ENCODE results near the gene IL4I1.
"Not testable (repeated sequence)": the region's sequence is repeated elsewhere in the genome, so short reads cannot be mapped to it uniquely, and the experiment has no call there.

The IL4I1 gene, protein sequence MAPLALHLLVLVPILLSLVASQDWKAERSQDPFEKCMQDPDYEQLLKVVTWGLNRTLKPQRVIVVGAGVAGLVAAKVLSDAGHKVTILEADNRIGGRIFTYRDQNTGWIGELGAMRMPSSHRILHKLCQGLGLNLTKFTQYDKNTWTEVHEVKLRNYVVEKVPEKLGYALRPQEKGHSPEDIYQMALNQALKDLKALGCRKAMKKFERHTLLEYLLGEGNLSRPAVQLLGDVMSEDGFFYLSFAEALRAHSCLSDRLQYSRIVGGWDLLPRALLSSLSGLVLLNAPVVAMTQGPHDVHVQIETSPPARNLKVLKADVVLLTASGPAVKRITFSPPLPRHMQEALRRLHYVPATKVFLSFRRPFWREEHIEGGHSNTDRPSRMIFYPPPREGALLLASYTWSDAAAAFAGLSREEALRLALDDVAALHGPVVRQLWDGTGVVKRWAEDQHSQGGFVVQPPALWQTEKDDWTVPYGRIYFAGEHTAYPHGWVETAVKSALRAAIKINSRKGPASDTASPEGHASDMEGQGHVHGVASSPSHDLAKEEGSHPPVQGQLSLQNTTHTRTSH

DNA sequence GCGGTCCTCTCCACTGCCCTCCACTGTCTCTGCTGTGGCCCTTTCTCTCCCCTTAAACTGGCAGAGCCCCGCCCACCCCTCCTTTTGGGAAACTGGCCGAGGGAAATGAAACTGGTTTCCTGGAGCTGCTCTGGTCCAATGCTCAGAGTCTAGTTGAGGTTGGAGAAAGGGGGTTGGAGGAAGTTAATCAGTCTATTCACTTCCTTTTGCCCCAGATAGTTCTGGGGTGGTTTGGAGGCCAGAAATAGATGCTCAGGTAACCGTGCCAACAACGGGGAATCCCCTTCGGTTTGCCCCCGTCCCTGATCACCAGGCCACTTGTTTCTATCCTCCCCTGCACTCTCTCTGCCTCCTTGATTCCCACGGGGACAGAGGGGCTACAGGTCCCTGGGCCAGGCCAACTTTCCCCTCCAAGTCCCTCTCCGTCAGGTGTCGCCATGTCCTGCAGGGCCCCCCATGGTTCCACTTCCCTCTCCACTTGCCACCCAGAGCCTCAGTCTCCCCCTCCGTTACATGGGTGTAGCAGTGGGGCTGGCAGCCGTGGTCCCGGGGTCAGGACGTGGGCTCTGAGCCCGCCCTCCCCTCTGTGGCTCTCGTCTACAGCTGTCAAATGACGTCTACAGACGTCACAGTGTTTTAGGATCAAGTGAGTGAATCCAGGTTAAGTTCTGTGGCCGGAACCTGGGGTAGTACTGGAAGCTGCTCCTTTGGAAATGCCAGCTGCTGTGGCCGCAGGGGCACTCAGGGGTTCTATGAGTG is at the start of gene IL4I1:
Gene IL4I1 (minus strand): TSS at position 25 of the 759 bp plus-strand sequence. CDS start 727 bp downstream, outside the sequence.
- peak; percentile 89 for DNase-seq

DNA sequence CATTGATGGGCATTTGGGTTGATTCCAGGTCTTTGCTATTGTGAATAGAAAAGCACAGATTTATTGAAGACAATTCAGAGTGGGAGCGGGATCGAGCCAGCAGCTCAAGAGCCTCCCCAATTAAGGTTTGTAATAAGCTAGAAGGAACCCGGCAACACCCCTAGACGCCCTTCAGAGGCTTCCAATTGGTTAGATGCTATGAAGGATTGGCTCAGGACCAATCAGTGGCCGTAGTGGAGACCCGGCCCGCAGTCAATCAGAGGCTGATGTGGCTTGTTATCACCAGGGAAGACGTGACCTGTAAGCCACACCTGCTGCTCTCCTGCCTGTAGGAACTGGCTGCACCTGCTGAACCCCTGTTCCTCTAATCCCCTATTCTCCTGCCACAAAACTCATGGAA is 49.7 kb upstream of the IL4I1 start:
- no peak for DNase-seq

DNA sequence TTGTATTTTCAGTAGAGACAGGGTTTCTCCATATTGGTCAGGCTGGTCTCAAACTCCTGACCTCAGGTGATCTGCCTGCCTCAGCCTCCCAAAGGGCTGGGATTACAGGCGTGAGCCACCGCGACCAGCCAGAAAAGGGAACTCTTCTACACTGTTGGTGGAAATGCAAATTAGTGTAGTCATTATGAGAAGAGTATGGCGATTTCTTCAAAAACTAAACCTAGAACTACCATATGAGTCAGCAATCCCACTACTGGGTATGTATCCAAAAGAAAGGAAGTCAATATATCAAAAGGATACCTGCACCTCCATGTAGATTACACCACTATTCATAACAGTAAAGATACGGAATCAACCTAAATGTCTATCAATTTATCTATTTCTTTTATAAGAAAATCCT is 47.9 kb upstream of the IL4I1 start:
- not testable (repeated sequence) for DNase-seq

DNA sequence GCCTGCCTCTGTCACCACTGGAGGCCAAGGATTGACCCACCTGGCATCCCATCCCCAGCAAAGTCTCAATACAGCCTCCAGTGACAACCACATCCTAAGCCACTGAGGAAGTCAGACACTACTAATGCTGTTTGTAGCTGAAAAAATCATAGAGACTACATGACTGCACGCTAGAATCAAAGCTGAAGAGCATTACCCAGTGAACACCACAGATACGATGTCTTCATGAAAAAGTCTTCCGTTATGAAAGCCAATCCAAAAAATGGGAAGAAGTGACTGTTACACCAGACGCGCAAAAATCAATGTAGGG is 43.8 kb upstream of the IL4I1 start:
- DNase-seq = no peak

DNA sequence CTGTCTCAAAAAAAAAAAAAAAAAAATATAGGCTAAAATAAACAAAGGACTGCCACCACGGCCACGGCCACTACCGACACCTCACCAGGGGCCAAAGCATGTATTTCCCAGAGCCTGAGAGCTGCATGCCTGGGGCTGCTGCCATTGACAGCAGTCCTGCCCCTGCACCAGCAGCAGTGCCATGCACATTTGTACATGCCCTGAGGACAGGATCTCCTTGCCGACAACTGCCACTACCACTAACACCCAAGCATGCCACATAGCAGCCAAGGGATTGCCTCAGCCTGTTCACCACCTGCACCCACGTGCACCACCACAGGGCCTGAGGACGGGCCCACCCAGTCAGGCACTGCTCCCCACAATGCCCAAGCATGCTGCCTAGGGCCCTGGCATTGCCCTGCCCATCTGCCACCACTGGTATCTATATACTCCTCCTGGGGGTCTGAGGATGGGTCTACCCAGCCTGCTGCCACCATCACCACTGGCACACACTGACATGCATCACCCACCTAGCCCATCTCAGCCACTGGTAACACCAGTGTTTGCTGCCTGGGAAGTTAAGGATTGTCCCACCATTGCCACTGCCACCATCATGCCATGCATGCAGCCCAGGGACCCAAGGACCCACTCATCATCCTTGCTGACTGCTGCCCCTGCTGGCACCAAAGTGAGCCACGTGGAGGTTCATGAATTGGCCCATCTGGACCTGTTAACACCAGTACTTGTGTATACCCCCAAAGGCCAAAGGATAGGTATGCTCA is 43.2 kb upstream of the IL4I1 start:
- no peak for DNase-seq

DNA sequence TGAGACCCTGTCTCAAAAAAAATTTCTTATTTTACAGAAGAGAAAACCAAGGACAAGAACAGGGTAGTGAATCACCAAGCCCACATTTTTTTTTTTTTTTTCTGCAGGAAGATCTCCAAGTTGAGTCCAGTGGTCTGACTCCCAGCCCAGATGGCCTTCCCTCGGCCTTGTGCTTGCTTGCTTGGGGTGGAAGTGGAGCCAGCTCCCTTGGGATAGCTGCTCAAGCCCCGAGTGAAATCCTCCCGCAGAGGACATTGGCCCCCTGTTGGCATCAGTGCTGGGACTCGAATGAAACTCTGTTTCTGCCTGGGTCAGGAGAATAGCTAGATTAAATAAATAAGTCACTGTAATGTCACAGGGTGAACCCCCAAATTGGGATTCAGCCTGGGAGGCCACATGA is 42.0 kb upstream of the IL4I1 start:
- no peak for DNase-seq

DNA sequence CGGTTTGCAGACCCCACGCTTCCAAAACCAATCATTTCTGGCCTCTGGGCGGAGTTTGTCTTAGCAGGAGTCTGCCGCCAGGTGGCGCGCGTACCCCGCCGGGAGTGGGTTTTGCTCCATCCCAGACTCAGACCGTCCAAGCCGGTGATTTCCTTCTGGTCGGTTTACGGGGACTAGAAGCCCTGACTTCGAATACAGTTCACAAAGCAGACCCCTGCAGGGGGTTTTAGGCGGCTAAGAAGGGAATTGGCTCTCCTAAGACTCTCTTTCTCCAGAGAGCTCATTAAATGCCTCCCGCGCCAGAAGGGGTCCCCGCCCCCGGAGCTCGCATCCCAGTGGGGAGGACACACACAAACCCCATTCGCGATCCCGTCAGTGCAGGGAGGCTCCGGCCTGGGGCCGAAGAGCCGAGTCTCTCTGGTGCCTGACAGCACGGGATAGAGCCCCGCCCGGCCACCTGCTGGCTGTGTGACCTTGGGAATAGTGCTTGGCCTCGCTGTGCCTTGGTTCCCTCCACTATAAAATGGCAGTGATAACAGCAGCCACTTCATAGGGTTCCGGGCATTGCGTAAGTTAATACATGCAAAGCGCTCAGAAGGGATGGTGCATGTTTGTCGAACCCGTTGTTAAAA is 41.2 kb upstream of the IL4I1 start:
- DNase-seq = peak; percentile 75

DNA sequence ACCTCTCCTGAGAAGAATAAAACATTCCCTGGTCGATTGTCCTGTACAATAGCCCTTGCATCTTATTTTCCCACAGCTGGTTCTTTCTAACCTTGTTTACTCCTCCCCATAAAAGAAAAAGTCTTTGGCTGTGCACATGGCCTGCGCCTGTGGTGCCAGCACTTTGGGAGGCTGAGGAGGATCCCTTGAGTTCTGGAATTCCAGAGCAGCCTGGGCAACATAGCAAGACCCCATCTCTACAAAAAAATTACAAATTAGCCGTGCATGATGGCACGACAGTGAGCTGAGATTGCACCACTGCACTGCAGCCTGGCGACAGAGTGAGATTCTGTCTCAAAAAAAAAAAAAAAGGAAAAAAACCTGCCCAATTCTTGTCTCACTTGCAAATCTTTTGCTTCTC is 39.9 kb upstream of the IL4I1 start:
- no peak for DNase-seq

DNA sequence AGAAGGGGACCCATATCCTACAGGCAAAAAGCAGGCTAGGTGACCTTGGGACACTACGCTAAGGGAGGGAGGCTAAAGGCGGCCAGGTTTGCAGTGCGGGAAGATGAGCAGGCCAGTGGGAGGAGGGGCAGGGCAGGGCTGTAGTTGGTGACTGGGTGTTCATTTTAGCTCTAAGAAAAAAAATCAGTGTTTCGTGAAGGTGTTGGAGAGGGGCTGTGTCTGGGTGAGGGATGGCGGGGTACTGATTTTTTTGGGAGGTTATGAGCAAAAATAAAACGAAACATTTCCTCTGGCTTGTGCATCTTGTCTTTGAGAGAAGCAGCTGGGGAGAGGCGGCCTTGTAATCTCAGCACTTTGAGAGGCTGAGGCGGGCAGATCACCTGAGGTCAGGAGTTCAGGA is 37.0 kb upstream of the IL4I1 start:
- no peak for DNase-seq

DNA sequence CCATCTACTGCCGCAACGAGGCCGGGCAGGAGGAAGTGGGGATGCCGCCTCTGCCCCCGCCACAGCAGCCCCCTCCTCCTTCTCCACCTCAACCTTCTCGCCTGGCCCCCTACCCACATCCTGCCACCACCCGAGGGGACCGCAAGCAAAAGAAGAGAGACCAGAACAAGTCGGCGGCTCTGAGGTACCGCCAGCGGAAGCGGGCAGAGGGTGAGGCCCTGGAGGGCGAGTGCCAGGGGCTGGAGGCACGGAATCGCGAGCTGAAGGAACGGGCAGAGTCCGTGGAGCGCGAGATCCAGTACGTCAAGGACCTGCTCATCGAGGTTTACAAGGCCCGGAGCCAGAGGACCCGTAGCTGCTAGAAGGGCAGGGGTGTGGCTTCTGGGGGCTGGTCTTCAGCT is 36.0 kb upstream of the IL4I1 start:
- peak; percentile 25 for DNase-seq

DNA sequence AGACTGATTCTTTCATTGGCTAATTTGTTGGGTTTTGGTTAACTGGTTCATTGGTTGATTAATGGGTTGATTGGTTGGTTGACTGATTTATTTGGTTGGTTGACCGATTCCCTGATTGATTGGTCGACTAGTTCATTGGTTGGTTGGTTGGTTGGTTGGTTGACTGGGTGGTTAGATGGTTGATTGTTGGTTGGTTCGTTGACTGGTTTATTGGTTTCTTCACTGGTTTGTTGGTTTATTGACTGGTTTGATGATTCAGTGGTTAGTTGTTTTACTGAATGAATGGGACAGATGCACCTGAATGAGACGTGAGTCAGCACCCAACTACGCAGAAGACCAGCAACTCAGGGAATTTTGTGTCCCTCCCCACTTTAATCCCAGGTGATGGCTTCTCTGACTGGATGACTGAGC is 35.4 kb upstream of the IL4I1 start:
- DNase-seq = no peak

DNA sequence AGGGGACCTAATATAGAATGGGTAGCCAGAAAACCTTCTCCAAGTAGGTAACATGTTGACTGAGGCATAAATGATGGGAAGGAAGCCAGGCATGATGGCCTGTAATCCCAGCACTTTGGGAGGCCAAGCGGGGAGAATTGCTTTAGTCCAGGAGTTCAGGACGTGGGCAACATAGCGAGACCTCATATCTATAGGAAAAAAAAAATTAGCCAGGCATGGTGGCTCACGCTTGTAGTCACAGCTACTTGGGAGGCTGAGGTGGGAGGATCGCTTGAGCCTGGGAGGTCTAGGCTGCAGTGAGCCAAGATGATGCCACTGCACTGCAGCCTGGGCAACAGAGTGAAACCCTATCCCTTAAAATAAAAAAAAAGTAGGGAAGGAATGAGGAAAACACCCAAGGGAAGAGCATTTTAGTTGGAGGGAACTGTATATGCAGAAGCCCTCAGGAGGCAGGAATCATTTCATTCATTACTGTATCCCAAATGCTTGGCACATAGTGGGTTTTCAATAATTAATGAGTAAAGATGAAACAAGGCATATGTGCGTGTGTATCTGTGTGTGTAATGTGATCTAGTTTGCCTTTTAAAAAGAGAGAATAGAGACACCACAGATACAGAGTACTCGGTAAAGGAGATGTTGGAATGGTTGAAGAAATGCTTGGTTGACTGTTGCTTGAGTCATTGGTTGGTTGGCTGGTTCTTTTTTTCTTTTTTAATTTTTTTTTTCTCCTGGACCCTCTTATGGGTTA is 34.8 kb upstream of the IL4I1 start:
- DNase-seq = no peak

DNA sequence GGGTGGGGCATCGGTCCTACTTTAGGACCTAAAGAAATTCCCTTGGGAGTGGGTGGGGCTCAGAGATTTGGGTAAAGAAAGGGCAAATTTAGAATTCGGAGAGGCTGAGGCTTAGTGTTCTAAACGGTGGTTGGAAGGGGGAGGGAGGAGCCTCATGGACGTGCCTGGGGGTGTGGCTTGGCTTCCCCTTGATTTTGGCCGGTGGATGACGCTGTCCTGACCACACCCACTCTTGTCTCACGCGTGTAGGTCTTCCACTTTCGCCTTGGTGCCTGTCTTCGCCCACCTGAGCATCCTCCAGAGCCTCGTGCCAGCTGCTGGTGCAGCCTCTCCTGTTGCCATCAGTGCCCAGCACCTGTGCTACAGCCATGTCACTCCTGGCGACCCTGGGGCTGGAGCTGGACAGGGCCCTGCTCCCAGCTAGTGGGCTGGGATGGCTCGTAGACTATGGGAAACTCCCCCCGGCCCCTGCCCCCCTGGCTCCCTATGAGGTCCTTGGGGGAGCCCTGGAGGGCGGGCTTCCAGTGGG is 33.9 kb upstream of the IL4I1 start:
- DNase-seq = no peak

DNA sequence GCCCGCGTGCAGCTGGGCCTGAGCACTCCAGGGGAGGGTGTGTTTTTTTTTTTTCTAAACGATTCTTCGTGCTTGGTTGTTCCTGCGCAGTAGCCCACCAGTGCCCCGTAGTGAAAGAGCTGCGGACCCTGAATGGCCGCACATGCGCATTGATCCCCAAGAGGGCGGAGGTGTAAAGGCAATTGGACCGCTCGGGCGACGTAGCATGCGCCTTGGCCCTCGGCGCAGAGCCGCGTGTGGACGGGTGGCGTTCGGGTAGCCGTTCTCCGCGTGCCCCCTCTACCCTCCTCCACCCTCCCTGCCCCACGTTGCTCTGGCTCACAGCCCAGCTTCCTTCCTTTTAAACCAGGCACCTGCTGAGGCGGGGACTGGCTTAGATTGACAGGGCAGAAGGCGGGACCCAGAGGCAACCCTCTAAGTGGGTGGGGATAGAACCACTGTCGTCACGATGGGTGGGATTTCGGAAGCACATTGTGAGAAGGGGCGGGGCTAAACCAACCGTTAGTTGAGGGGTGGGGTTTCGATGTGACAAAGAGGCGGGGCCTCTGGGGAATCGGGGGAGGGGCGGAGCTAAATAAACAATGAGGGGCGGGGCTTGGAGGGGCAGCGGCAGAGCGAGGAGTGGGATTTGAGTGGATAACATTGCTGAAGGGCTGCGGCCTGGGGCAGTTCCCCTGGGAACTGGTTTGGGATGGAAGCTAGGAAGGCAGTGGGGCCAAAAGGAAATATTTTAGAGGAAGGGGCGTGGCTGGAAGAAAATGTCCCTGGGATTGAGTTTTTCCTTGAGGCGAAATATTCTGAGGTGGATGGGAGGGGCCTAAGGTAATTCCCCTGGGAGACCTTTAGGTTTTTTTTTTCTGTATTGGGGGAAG is 33.2 kb upstream of the IL4I1 start:
- peak; percentile 95 for DNase-seq

DNA sequence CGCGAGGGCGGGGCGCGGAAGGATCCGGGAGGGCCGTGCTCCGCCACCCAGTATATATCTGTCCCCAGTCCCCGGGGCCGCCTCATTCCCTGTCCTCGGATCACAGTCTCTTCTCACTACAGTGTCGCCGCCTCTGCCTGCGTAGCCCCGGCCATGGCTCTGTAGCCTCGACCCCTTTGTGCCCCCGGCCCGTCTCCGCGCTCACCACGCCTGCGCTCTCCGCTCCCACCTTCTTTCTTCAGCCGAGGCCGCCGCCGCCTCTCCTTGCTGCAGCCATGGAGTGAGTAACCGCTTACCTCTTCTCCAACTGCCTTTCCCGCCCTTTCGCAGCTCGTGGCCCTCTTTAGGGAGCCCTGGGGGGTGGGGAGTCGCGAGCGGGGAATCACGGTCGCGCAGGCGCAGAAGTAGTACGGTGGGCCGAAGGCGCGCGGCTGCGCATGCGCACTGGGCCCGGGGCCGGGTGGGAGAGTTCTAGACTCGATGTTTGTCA is 32.5 kb upstream of the IL4I1 start, which contains the start of the genes ATF5 and NUP62:
Gene ATF5 (plus strand): TSS at position 85 of the 490 bp plus-strand sequence. CDS start 1,646 bp downstream, outside the sequence.
Gene NUP62 (minus strand): TSS at position 384 of the 490 bp plus-strand sequence. CDS start 19,697 bp downstream, outside the sequence.
- DNase-seq = peak; percentile 85

DNA sequence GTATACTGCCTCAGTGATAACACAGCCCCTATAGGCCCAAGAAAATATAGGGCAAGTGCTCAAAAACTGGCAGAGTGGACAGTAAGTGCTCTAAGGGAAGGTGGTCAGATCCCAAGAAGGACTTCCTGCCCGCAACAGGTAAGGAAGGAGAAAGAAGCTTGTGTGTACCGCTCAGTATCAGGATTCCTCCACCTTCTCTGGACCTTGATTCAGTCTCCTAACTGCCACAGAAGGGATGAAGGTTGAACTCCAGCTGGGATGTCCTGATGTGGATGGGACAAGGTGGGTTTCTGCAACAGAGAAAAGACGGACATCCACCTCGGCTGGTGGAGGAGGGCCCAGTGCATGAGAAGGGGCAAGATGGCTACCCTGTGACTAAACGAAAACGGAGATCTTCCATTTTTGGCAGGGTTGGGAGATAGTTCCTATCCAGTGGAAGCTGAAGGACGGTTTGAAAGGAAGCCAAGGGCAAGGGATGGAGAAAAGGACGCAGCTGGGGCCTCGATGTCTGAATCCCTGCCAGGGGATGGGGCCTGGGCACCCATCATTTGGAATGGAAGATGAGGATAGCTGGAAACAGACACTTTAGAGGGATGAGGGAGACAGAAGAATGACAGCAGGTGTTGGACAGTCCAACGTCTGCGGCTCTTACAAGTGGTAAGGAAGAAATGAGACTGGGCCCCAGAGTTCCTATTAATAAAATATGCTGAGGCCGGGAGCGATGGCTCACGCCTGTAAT is 31.0 kb upstream of the IL4I1 start:
- no peak for DNase-seq

DNA sequence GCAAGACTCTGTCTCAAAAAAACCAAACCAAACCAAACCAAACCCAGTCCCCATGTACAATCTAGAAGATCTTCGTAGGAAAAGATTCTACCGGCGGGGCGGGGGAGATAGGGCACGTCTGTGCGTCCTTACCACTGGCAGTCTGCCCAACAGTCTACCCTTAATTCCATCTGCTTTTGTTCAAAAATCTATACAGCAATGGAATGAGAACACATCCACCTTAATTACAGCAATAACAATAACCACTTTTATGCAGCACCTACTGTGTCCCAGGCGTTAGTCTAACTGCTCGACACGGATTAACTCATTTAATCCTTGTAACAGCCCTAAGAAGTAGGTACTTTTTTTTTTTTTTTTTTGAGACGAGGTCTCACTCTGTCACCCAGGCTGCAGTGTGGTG is 29.8 kb upstream of the IL4I1 start:
- DNase-seq = no peak

DNA sequence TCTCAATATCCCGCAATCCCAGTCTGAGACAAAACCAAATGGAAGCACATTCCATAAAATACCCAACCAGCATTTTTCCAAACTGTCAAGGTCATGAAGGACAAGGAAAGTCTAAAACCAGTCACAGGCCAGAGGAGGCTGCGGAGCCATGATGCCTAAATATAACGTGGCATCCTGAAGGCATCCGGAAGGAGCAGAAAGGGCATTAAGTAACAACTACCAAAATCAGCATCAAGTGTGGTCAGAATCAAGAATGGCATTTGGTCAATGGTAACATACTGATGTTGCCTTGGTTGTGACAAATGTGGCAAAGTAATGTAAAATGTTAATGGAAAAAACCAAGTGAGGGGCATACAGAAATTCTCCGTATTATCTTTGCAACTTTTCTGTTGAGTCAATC is 28.8 kb upstream of the IL4I1 start:
- DNase-seq = no peak

DNA sequence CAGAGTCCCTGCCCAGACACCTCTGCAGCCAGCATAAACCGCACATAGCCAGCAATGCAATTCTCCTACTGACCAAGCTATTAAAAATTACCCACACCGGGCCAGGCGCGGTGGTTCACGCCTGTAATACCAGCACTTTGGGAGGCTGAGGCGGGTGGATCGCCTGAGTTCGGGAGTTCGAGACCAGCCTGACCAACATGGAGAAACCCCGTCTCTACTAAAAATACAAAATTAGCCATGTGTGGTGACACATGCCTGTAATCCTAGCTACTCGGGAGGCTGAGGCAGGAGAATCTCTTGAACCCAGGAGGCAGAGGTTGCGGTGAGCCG is 28.2 kb upstream of the IL4I1 start:
- not testable (repeated sequence) for DNase-seq
